NCI-H2081 treated with DMSO at 0.1 percent for 48 hours (cell line): ENCODE data around the gene ORMDL2.

Source experiments
- DNase-seq: peaks from one replicate; lab custom pipeline; 2025; lab: John Stamatoyannopoulos, UW

The ORMDL2 gene, protein sequence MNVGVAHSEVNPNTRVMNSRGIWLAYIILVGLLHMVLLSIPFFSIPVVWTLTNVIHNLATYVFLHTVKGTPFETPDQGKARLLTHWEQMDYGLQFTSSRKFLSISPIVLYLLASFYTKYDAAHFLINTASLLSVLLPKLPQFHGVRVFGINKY

GRCh38 chr12:55817345-55818139, at the start of gene ORMDL2, which contains the start of gene SARNP:
Gene ORMDL2 (plus strand): TSS chr12:55818041. CDS start chr12:55819000, 959 bp downstream.
Gene SARNP (minus strand): TSS chr12:55817724. CDS start chr12:55817701, 23 bp downstream.
- peak; percentile 99 for DNase-seq

- DNase-seq = no peak
Observed at GRCh38 chr12:55771736-55772135, 46.1 kb upstream of the ORMDL2 start.

GRCh38 chr12:55777856-55778255, 40.0 kb upstream of the ORMDL2 start:
- DNase-seq = no peak

DNA sequence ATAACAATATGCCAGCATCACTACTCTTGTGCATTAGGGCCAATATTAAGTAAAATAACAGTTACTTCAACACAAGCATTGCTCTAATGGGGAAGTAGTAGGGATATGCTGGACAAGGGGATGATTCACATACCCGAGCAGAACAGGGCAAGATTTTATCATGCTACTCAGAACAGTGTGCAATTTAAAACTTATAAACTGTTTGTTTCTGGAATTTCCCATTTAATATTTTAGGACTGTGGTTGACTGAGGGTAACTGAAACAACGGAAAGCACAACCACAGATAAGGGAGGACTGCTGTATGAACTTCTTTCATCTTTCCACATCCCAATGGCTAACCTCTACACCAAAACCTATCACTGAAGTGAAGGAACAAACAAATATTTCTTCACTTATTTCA, 37.2 kb upstream of the ORMDL2 start:
- DNase-seq = no peak

- no peak for DNase-seq
Observed at GRCh38 chr12:55788546-55788945, 29.3 kb upstream of the ORMDL2 start.

DNA sequence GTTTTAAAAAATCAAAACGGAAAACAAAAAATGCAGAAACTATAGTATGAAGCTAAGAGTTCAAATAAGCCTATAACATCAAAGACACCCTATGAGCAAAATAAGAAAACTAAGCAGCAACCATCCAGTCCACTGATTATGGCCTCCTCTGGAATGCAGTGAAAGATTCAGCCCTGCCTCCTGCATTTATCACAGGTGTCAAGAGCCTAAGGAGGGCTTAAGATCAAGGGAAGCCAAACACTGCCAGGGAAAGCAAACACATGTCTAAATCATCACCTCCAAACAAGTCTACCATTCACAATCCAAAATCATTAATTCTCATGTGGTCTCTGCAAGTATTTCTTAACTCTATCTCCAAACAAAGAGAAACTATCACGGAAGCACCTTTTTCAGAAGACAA, 28.7 kb upstream of the ORMDL2 start:
- no peak for DNase-seq

GRCh38 chr12:55789893-55790292, 27.9 kb upstream of the ORMDL2 start:
- DNase-seq = no peak

GRCh38 chr12:55795950-55796349, 21.9 kb upstream of the ORMDL2 start:
- DNase-seq = no peak

GRCh38 chr12:55797068-55797467, 20.8 kb upstream of the ORMDL2 start:
- DNase-seq = no peak

DNA sequence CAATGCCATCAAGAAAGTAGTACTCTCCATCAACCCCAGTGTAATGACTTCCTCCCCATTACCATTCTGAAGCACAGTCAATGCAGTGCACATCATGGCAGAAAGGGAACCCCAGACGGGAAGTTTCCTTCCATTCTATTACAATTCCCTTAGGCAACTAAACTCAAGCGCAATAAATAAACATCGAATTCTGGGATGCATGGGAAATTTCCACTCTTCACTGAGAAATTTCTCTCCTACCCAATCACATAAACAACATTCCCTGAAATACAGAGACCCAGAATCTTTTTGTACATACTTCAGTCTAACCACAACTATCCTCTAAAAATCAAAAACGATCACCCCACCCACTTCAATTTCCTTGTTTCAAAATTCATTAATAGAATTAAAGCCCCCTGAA, 20.3 kb upstream of the ORMDL2 start:
- no peak for DNase-seq

DNA sequence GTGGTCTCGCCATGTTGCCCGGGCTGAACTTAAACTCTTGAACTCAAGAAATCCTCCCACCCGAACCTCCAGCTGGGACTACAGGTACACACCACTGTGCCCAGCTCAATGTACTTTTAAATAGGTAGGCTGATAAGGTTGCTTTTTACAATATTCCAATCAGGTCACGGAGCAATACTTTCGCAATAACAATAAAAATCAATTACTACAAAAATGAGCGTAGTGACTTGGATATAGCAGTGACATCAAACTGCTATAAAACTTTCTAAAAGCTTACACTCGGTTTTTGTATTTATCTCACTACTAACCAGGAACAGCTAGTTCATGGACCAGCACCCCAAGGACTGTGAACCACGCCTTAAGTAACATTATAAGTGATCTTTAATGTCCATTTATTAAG, 10.9 kb upstream of the ORMDL2 start:
- no peak for DNase-seq

- no peak for DNase-seq
Observed at GRCh38 chr12:55809274-55809673, 8.6 kb upstream of the ORMDL2 start.

- no peak for DNase-seq
Observed at GRCh38 chr12:55812088-55812487, 5.8 kb upstream of the ORMDL2 start.

GRCh38 chr12:55814257-55814656, 3.6 kb upstream of the ORMDL2 start:
- DNase-seq = no peak

DNA sequence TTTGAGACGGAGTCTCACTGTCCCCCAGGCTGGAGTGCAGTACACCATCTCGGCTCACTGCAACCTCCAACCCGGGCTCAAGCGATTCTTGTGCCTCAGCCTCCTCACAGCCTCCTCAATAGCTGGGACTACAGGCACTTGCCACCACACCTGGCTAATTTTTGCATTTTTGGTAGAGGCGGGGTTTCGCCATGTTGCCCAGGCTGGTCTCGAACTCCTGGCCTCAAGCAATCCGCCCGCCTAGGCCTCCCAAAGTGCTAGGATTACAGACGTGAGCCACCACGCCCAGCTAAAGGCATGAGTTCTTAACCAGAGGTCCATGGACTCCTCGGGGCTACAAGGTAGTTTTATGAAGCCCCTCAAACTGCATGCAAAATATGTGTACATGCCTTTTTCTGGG, 2.4 kb upstream of the ORMDL2 start:
- DNase-seq = no peak

DNA sequence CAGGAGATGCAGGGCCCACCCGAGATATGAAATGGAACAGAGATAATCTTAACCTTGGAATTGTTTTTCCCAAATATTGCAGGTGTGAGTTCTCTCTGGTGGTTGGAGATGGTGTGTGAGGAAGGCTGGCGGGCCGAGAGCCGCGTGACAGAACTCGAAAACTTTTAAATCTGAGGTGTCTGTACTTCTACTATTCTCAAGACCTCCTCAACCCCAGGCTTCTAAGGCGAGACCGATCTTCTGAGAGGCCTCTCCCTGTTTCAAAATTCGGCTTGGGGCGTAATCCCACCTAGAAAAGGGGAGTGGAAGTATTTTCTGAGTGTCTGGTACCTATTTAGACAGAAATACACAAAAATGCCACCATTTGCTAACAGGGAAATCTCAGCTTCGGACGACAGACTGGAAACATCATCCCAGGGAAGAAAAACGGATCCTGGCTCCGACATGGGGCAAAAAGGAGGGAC, 928 bp upstream of the ORMDL2 start:
- no peak for DNase-seq

DNA sequence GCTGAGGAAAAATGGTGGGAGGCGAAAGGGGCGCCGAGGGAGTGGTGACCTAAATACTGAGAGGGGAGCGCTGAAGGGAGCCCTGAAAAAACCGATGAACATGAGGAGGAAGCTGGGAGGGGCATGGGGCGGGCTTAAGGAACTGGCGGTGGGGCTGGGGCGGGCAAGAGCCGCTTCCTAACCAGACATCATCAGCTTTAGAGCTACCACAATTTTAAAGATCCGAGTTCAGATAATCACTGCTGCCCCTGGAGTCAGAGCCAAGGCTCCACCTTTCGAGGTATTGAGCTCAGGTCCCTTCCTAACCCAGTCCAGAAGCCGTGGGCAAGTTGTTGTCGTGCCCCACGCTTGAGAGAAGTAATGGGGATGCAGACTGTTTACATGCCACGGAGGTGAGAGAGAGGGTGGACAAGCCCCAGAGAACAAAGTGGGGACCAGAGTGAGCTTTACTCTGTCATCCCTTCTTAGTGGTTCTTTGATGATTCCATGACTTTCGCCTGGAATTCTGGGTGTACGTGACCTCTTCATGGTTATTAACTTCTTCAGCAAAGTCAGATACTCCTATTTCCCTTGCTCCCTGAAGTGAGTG, 393 bp downstream of the ORMDL2 start:
- no peak for DNase-seq

DNA sequence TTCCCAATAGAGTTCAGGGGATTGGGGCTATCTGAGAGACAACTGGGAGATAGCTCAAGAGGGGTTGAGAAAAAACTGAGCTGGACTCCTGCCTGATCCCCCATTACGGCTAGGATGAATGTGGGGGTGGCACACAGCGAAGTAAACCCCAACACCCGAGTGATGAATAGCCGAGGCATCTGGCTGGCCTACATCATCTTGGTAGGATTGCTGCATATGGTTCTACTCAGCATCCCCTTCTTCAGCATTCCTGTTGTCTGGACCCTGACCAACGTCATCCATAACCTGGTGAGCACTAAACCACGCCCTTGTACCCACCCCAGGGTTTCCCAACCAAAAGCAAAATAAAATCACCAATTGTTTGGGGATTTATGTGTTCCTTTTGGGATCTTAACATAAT, 1.0 kb downstream of the ORMDL2 start:
- DNase-seq = no peak

DNA sequence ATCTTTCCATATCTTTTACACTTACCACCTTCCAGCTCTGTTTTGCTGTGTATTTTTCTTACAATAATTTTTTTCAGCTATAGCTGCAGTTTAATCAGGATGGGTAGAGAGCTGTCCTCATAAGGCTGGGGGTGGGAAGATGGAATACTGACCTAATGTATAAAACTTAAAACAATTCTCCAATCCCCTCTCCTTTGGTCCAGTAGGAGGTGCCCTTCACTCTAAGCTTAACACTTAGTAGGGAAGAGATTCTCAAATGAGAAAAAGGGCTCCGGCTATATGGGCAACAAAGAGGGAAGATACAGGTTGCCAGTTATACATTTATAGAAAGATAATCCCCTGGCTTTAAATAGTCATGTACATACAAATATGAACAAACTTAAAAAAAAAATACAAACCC, 2.8 kb downstream of the ORMDL2 start:
- DNase-seq = no peak

DNA sequence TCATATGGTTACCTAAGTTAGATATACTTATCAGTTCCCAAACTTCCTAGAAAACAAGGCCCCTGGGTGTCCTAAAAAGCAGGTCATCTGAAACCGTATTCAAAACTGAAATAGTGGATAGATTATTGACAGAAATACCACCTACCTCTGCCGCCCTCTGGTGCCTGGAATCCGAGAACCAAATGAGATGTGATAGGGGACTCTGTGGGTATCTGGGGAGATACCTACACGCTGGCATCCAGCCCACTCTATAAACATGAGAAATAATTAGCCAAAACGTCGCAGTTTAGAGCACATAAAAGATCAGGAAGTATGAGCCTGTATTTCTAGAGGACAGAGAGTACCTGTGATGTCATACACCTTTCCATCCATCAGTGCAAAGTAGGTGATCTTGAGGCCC, 4.4 kb downstream of the ORMDL2 start:
- DNase-seq = peak; percentile 21

GRCh38 chr12:55823419-55823818, 5.6 kb downstream of the ORMDL2 start:
- DNase-seq = no peak

DNA sequence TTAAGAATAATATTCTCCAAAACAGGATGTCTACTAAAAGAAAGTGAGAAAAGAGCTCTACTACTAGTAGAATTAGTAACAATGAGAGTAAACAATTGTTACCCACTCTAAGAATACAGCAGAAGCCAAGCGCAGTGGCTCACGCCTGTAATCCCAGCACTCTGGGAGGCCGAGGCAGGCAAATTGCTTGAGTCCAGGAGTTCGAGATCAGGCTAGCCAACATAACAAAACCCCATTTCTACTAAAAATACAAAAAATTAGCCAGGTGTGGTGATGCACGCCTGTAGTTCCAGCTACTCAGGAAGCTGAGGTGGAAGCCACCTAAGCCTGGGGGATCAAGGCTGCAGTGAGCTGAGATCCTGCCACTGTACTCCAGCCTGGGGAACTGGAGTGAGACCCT, 6.9 kb downstream of the ORMDL2 start:
- DNase-seq = no peak

DNA sequence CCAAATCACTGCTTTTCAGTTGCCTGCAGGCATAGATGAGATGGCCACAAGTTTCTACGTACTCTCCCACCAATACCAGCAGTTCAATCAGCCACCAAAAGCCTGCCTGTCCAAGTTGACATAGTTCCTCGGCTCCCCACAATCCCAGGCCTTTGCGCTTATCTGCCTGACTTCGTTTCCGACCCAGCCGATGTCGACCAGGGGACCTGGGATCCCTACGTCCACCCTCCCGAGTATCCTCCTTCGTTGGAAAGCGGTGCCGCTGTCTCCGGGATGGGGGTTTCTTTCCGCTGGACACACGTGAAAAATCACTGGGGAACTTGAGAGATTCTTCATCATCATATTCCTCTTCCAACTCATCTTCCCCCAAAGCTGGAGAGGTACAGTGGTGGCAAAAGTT, 10.0 kb downstream of the ORMDL2 start:
- DNase-seq = no peak
